Fibroblast of villous mesenchyme (primary cell): ENCODE data around the gene CDC20. TPM values are rescaled to one million over a fixed set of nuclear protein-coding genes. Genes with fewer than 3 reads are reported as not detected.

ENCODE experiments used
- DNase-seq: peaks from one replicate; pipeline ENCODE4 v3.0.0-alpha.2; 2010; ENCODE audit warnings: low read depth
- H3K4me3 ChIP-seq: 2 replicates; pipeline ENCODE4 v1.5.1; 2011; ENCODE audit warnings: low read depth, mild to moderate bottlenecking, low read length
- CTCF ChIP-seq: IDR thresholded peaks from 2 replicates; pipeline ENCODE4 v1.5.1; 2012; ENCODE audit warnings: low read depth, mild to moderate bottlenecking, low read length; ENCODE audit not compliant: insufficient read depth
- total RNA-seq: library from RNA; depleted of rRNA; stranded (reverse); fragments of >200 nt; gene quantifications from 2 replicates; pipeline ENCODE4 v1.2.3, GENCODE V29; 2012

CDC20 gene
- total RNA-seq, 1 donor, result 51.8 TPM

- no peak for TF ChIP-seq CTCF
- H3K4me3 ChIP-seq, result peak overlapping the region; percentile 63
- peak; percentile 54 for DNase-seq
Measured at GRCh38 chr1:43348809-43349593, 9.8 kb upstream of the CDC20 start.

- TF ChIP-seq CTCF, result no peak
- H3K4me3 ChIP-seq, result peak overlapping the region; percentile 63
- peak; percentile 60 for DNase-seq
Measured at GRCh38 chr1:43349594-43350306, 9.0 kb upstream of the CDC20 start.

GRCh38 chr1:43350976-43351375, 7.8 kb upstream of the CDC20 start:
- no peak for TF ChIP-seq CTCF
- DNase-seq, result no peak
- no peak overlapping the region for H3K4me3 ChIP-seq

DNA sequence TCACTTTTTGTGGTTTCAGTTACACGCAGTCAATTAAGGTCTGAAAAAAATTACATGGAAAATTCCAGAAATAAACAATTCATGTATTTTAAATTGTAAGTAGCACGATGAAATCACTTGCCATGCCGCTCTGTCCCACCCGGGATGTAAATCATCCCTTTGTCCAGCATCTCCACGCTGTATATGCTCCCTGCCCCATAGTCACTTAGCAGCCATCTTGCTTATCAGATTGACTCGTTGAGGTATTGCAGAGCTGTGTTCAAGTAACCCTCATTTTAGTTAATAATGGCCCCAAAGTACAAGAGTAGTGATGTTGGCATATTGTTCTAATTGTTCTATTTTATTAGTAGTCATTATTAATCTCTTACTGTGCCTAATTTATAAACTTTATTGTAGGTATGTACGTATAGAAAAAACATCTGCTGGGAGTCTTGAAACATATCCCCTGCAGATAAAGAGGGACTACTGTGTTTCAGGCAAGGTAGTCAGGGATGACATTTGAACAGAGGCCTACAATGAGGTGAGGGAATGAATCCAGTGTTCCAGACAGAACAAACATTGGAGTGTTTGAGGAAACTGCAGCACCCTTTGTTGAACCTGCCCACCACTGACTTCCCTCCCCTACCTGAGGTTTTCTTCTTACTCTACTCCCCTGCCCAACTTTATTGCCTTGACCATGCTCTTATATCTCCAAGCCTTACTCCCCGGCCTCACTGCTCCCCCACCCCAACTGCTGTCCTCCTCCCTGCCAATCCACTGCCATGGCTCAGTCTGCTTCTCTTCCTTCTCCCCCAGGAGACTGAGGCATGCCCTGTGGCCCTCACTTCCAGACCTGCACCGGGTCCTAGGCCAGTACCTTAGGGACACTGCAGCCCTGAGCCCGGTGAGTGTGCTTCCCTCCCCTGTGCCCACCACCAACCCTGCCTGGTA, 7.1 kb upstream of the CDC20 start:
- no peak for DNase-seq
- TF ChIP-seq CTCF, result no peak
- H3K4me3 ChIP-seq, result no peak overlapping the region

GRCh38 chr1:43352351-43352705, 6.5 kb upstream of the CDC20 start:
- no peak overlapping the region for H3K4me3 ChIP-seq
- no peak for DNase-seq
- no peak for TF ChIP-seq CTCF

- no peak overlapping the region for H3K4me3 ChIP-seq
- DNase-seq, result no peak
- TF ChIP-seq CTCF, result no peak
Measured at GRCh38 chr1:43352881-43353280, 5.9 kb upstream of the CDC20 start.
